Ishikawa (cell line): ENCODE data around the gene ESYT2.

Experiments
- CEBPB ChIP-seq: IDR thresholded peaks from 2 replicates; pipeline ENCODE4 v1.6.1; 2012
- CREB1 ChIP-seq: IDR thresholded peaks from 2 replicates; pipeline ENCODE4 v1.6.1; 2012; ENCODE audit warnings: low read depth
- EGR1 ChIP-seq: IDR thresholded peaks from 2 replicates; pipeline ENCODE4 v1.6.1; 2012
- EP300 ChIP-seq: IDR thresholded peaks from 2 replicates; pipeline ENCODE4 v1.6.1; 2012; ENCODE audit warnings: borderline replicate concordance
- FOXM1 ChIP-seq: IDR thresholded peaks from 2 replicates; pipeline ENCODE4 v1.6.1; 2012; ENCODE audit warnings: low read depth, borderline replicate concordance
- MAX ChIP-seq: IDR thresholded peaks from 2 replicates; pipeline ENCODE4 v1.6.1; 2012
- NFIC ChIP-seq: IDR thresholded peaks from 2 replicates; pipeline ENCODE4 v1.6.1; 2012
- RAD21 ChIP-seq: IDR thresholded peaks from 2 replicates; pipeline ENCODE4 v1.6.1; 2012; ENCODE audit warnings: low read depth
- TAF1 ChIP-seq: IDR thresholded peaks from 2 replicates; pipeline ENCODE4 v1.6.1; 2012; ENCODE audit warnings: low read depth, mild to moderate bottlenecking
- TCF12 ChIP-seq: IDR thresholded peaks from 2 replicates; pipeline ENCODE4 v1.6.1; 2012; ENCODE audit warnings: low read depth
- TEAD4 ChIP-seq: IDR thresholded peaks from 2 replicates; pipeline ENCODE4 v1.6.1; 2012
- USF1 ChIP-seq: IDR thresholded peaks from 2 replicates; pipeline ENCODE4 v1.6.1; 2012
- YY1 ChIP-seq: IDR thresholded peaks from 2 replicates; pipeline ENCODE4 v1.6.1; 2012; ENCODE audit warnings: low read depth
- ZBTB7A ChIP-seq: IDR thresholded peaks from 2 replicates; pipeline ENCODE4 v1.6.1; 2012; ENCODE audit warnings: low read depth
- TF ChIP-seq, protein P1 (sequence below): IDR thresholded peaks from 2 replicates; pipeline ENCODE4 v1.6.1; 2012; ENCODE audit warnings: low read depth, mild to moderate bottlenecking

Gene ESYT2

GRCh38 chr7:158834878-158835784 is 5.8 kb upstream of the ESYT2 start:
- no peak for TF ChIP-seq EP300
- TF ChIP-seq TCF12 = no peak
- no peak for TF ChIP-seq CREB1
- no peak for TF ChIP-seq NFIC
- TF ChIP-seq EGR1 = no peak
- TF ChIP-seq TAF1 = no peak
- TF ChIP-seq FOXM1 = no peak
- TF ChIP-seq, protein P1, sequence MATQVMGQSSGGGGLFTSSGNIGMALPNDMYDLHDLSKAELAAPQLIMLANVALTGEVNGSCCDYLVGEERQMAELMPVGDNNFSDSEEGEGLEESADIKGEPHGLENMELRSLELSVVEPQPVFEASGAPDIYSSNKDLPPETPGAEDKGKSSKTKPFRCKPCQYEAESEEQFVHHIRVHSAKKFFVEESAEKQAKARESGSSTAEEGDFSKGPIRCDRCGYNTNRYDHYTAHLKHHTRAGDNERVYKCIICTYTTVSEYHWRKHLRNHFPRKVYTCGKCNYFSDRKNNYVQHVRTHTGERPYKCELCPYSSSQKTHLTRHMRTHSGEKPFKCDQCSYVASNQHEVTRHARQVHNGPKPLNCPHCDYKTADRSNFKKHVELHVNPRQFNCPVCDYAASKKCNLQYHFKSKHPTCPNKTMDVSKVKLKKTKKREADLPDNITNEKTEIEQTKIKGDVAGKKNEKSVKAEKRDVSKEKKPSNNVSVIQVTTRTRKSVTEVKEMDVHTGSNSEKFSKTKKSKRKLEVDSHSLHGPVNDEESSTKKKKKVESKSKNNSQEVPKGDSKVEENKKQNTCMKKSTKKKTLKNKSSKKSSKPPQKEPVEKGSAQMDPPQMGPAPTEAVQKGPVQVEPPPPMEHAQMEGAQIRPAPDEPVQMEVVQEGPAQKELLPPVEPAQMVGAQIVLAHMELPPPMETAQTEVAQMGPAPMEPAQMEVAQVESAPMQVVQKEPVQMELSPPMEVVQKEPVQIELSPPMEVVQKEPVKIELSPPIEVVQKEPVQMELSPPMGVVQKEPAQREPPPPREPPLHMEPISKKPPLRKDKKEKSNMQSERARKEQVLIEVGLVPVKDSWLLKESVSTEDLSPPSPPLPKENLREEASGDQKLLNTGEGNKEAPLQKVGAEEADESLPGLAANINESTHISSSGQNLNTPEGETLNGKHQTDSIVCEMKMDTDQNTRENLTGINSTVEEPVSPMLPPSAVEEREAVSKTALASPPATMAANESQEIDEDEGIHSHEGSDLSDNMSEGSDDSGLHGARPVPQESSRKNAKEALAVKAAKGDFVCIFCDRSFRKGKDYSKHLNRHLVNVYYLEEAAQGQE = no peak
- no peak for TF ChIP-seq MAX
- TF ChIP-seq TEAD4 = no peak
- TF ChIP-seq USF1 = no peak
- TF ChIP-seq CEBPB = no peak
- no peak for TF ChIP-seq YY1
- no peak for TF ChIP-seq ZBTB7A
- no peak for TF ChIP-seq RAD21

GRCh38 chr7:158832994-158833393 is 3.7 kb upstream of the ESYT2 start:
- no peak for TF ChIP-seq MAX
- TF ChIP-seq NFIC = no peak
- TF ChIP-seq CEBPB = no peak
- TF ChIP-seq ZBTB7A = no peak
- TF ChIP-seq RAD21 = no peak
- TF ChIP-seq TCF12 = no peak
- no peak for TF ChIP-seq YY1
- no peak for TF ChIP-seq EP300
- no peak for TF ChIP-seq FOXM1
- TF ChIP-seq, protein P1 = no peak
- no peak for TF ChIP-seq EGR1
- TF ChIP-seq TEAD4 = no peak
- no peak for TF ChIP-seq USF1
- TF ChIP-seq TAF1 = no peak

DNA sequence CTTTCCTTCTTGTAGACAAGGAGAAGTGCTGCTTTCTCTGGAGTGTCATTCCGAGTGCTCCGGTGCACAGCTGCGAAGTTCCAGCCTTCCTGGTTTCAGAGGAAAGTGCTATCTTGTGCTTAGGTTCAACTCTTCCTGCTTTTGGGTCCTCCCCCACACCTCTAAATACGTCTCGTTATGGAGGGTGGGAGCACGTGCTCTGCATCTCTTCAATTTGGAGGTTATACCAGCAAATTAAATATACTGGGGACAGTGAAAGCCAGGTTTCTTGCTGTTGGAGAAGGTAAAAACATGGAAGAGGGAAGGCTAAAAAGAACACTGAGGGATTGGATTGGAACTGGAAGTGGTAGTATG is 2.4 kb upstream of the ESYT2 start:
- TF ChIP-seq EGR1 (no peak), CREB1 (no peak), EP300 (no peak), TCF12 (no peak)

DNA sequence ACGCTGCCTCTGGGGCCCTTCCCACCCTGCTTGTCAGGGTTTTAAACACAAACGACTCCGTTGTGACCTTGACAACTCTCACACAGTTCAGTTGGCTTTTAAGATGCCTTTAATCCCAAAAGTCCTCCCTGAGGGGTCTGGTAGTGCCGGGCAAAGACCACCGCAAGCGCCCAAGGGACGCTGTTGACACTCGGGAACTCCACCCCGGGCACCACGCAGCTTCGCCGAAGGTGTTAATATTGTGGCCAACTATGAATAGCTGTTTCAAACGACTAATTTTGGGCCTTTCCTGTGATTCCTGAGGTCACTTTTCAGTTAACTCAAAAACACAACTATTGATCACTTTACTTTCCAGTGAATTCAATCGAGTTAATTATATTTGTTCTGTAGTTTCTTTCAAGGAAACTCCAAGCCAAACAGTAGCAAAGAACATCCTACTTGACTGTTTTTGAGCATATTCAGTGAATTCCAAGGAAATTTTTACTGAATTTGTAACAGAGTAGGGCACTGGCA is 958 bp upstream of the ESYT2 start:
- TF ChIP-seq YY1 = no peak
- no peak for TF ChIP-seq MAX
- no peak for TF ChIP-seq CREB1
- no peak for TF ChIP-seq TAF1
- TF ChIP-seq RAD21 = no peak
- no peak for TF ChIP-seq EGR1
- no peak for TF ChIP-seq EP300
- no peak for TF ChIP-seq TEAD4
- no peak for TF ChIP-seq FOXM1
- TF ChIP-seq CEBPB = no peak

GRCh38 chr7:158829021-158829341 is 328 bp downstream of the ESYT2 start:
- TF ChIP-seq EGR1 = no peak
- no peak for TF ChIP-seq CREB1
- peak; percentile 38; the same call in 1 of the 2 replicates for TF ChIP-seq RAD21
- peak; percentile 94; the same call in 1 of the 2 replicates for TF ChIP-seq ZBTB7A
- no peak for TF ChIP-seq TEAD4
- TF ChIP-seq, protein P1 = no peak
- TF ChIP-seq YY1 = no peak
- TF ChIP-seq CEBPB = no peak
- no peak for TF ChIP-seq USF1
- TF ChIP-seq NFIC = no peak
- peak; percentile 72 for TF ChIP-seq MAX
- TF ChIP-seq FOXM1 = no peak
- no peak for TF ChIP-seq TAF1
- peak; percentile 28; the same call in 1 of the 2 replicates for TF ChIP-seq EP300
- TF ChIP-seq TCF12 = no peak
